B cell (primary cell): Measurements from ENCODE around the gene IQCK. TPM values are rescaled to one million over a fixed set of nuclear protein-coding genes. Genes with fewer than 3 reads are reported as not detected.

Source experiments
- ATAC-seq: fragments of 200-7000 bp; cut with Tn5 transposase; one replicate; pipeline ENCODE4 v1.10.0; 2021; ENCODE audit warnings: low read depth, mild to moderate bottlenecking, moderate number of reproducible peaks, moderate library complexity
- CTCF ChIA-PET: fragments of 350-600 bp; sonication (Branson Sonifier 250); formaldehyde crosslinking; loops from one replicate; lab custom pipeline; 2021; ENCODE audit warnings: antibody characterized with exemption, inconsistent platforms; lab: Charles Lee
- POLR2A ChIA-PET: fragments of 350-600 bp; sonication (Branson Sonifier 250); formaldehyde crosslinking; loops from one replicate; lab custom pipeline; 2021; ENCODE audit warnings: antibody characterized with exemption; lab: Charles Lee
- DNase-seq: peaks from one replicate; pipeline ENCODE4 v3.0.0; 2013
- H2AFZ ChIP-seq: 2 replicates; pipeline ENCODE4 v1.6.1; 2012; ENCODE audit warnings: mild to moderate bottlenecking, low read depth, low read length; ENCODE audit not compliant: insufficient read depth, poor library complexity, severe bottlenecking
- H3K27ac ChIP-seq, 2 donors: 1 replicate in 1 of 2; 2 replicates in 1 of 2; pipeline ENCODE4 v1.5.1; 2012 to 2013; ENCODE audit warnings: low read length in 2 of 2, mild to moderate bottlenecking in 2 of 2, moderate library complexity in 1 of 2
- H3K27me3 ChIP-seq, 4 experiments: fragments of 200-600 bp in 1 of 4; sonication (generic) in 1 of 4; replicated peaks in 1 of 4; 1 replicate in 2 of 4; 2 replicates in 2 of 4; pipeline versions ENCODE4 v1.6.1 to v1.7.0; 2013 to 2016; ENCODE audit warnings: low read length in 3 of 4, mild to moderate bottlenecking in 2 of 4, mixed read lengths in 1 of 4, moderate library complexity in 1 of 4; ENCODE audit not compliant: insufficient read depth in 4 of 4, control insufficient read depth in 3 of 4; ENCODE audit errors: control extremely low read depth in 1 of 4
- H3K36me3 ChIP-seq, 2 experiments: replicated peaks in 1 of 2; 1 replicate in 1 of 2; 2 replicates in 1 of 2; pipeline versions ENCODE4 v1.6.1 to v1.7.1; 2013; ENCODE audit warnings: low read length in 1 of 2; ENCODE audit not compliant: insufficient read depth in 2 of 2, control insufficient read depth in 1 of 2; ENCODE audit errors: control extremely low read depth in 1 of 2, extremely low read depth in 1 of 2
- H3K4me1 ChIP-seq, 2 donors: fragments of 200-600 bp in 1 of 2; sonication (generic) in 1 of 2; 1 replicate in 1 of 2; 2 replicates in 1 of 2; pipeline versions ENCODE4 v1.5.1 to v1.6.1; 2013 to 2017; ENCODE audit warnings: low read length in 2 of 2; ENCODE audit not compliant: control insufficient read depth in 2 of 2, insufficient read depth in 2 of 2
- H3K4me2 ChIP-seq: replicated peaks from 2 replicates; pipeline ENCODE3; 2012; ENCODE audit warnings: mild to moderate bottlenecking, low read depth, low read length; ENCODE audit not compliant: poor library complexity, severe bottlenecking
- H3K4me3 ChIP-seq, 5 experiments: fragments of 200-600 bp in 1 of 5; sonication (generic) in 1 of 5; 1 replicate in 3 of 5; 2 replicates in 2 of 5; pipeline versions ENCODE4 v1.5.1 to v1.7.0; 2011 to 2016; ENCODE audit warnings: low read length in 4 of 5, mild to moderate bottlenecking in 4 of 5, low read depth in 2 of 5, control low read depth in 1 of 5, moderate library complexity in 1 of 5; ENCODE audit not compliant: insufficient read depth in 1 of 5; ENCODE audit errors: control extremely low read depth in 1 of 5, extremely low read depth in 1 of 5
- H3K79me2 ChIP-seq: fragments of 200-600 bp; sonication (generic); one replicate; pipeline ENCODE4 v1.6.0; 2016; ENCODE audit warnings: low read length; ENCODE audit not compliant: control insufficient read depth, insufficient read depth
- H3K9ac ChIP-seq: fragments of 200-600 bp; sonication (generic); 2 replicates; pipeline ENCODE4 v1.6.1; 2017; ENCODE audit warnings: mild to moderate bottlenecking, low read length, moderate library complexity
- H3K9me3 ChIP-seq, 3 donors: one replicate each; pipeline versions ENCODE4 v1.6.1 to v1.7.1; 2013; ENCODE audit warnings: low read length in 2 of 3; ENCODE audit not compliant: control insufficient read depth in 2 of 3, insufficient read depth in 1 of 3; ENCODE audit errors: control extremely low read depth in 1 of 3
- H4K20me1 ChIP-seq: 2 replicates; pipeline ENCODE4 v1.6.0; 2012; ENCODE audit warnings: mild to moderate bottlenecking, low read length; ENCODE audit not compliant: insufficient read depth, control insufficient read depth, poor library complexity, severe bottlenecking
- H3K27ac Mint-ChIP-seq: one replicate; pipeline ENCODE4 v1.8.0; 2021; ENCODE audit warnings: mixed read lengths
- H3K27me3 Mint-ChIP-seq: one replicate; pipeline ENCODE4 v1.8.0; 2021; ENCODE audit warnings: mixed read lengths
- H3K4me1 Mint-ChIP-seq: one replicate; pipeline ENCODE4 v1.8.0; 2021; ENCODE audit warnings: mixed read lengths
- H3K4me3 Mint-ChIP-seq: one replicate; pipeline ENCODE4 v1.8.0; 2021; ENCODE audit warnings: mixed read lengths
- H3K9me3 Mint-ChIP-seq: one replicate; pipeline ENCODE4 v1.8.0; 2022; ENCODE audit warnings: mixed read lengths; ENCODE audit not compliant: insufficient read depth
- EZH2 ChIP-seq: IDR thresholded peaks from 2 replicates; pipeline ENCODE4 v1.6.1; 2012; ENCODE audit warnings: borderline replicate concordance, low read depth, mild to moderate bottlenecking, moderate library complexity, low read length; ENCODE audit not compliant: insufficient read depth, poor library complexity, severe bottlenecking
- WGBS: methylation state at CpG from one replicate; pipeline ENCODE4 v1.1.5; 2013; ENCODE audit warnings: missing lambda C conversion rate; ENCODE audit not compliant: insufficient coverage; 5-methylcytosine and 5-hydroxymethylcytosine counted together
- intact Hi-C: fragments of 100-400 bp; cut with micrococcal nuclease; formaldehyde crosslinking; loops from one replicate; pipeline ENCODE4 v1.10.0; 2022
- polyA plus RNA-seq: library from polyadenylated mRNA; depleted of rRNA; stranded (reverse); fragments of >200 nt; gene quantifications from 2 replicates; pipeline ENCODE4 v1.2.3, GENCODE V29; 2012
- total RNA-seq, 2 donors: library from RNA; stranded (reverse); fragments of 120-200 nt in 1 of 2; gene quantifications; 1 replicate in 1 of 2; 2 replicates in 1 of 2; pipeline versions ENCODE4 v1.2.3 to v1.2.4, GENCODE V29; 2013 to 2022
- TF ChIP-seq, protein P1 (sequence below): fragments of 200-600 bp; IDR thresholded peaks from one replicate; pipeline ENCODE4 v1.8.0; 2022; ENCODE audit warnings: antibody characterized with exemption, mild to moderate bottlenecking

IQCK gene
- total and polyA plus RNA-seq, 2 donors (not counting 1 experiment from before 2014, with no cell fraction given) = 1.00 to 3.0 TPM

DNA sequence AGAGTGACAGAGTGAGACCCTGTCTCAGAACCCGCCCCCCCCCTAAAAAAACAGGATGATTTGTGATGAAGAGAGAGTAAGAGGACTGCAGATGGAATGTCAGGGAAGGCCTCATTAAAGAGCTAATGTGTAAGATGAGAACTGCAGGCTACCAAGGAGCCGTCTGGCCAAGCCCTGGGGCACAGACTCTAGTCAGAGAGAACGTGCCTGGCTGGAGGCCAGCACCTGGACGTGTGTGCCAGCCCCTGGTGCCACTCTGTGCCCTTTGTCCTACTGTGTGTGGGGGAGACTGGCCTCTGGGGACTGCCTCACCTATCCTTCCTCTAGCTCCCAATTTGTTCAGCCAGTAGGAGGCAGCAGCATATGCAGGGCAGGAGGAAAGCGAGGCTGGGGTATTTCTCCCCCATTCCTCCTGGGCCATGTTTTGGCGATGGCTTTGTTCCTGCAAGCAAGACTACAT is 37.2 kb upstream of the IQCK start:
- Histone ChIP-seq H3K27me3 (no peaks in the 10 kb centered on the region), H3K36me3 (peaks cover 4 to 49% of the 10 kb centered on the region in 2 experiments), H3K4me3 (no peak overlapping the region), H2AFZ (no peak overlapping the region), H3K9ac (no peak overlapping the region), H3K9me3 (peaks cover 0 to 13% (median 8%) of the 10 kb centered on the region in 3 donors), H3K79me2 (no peaks in the 10 kb centered on the region), H3K4me2 (no peak overlapping the region), H3K4me1 (no peaks in the 10 kb centered on the region), H3K27ac (no peak overlapping the region), H4K20me1 (no peaks in the 10 kb centered on the region)
- H3K4me3 Mint-ChIP-seq = no peak overlapping the region
- 92% methylated on average over 4 of the region's 6 CpGs for WGBS
- CTCF ChIA-PET = no interaction called here
- no peaks in the 10 kb centered on the region for H3K4me1 Mint-ChIP-seq
- POLR2A ChIA-PET = no interaction called here
- ATAC-seq = no peak
- DNase-seq = no peak
- intact Hi-C loops = no loop called here
- no peak overlapping the region for H3K27ac Mint-ChIP-seq
- no peaks in the 10 kb centered on the region for H3K27me3 Mint-ChIP-seq
- peaks cover 7% of the 10 kb centered on the region for H3K9me3 Mint-ChIP-seq
- no peak for TF ChIP-seq EZH2
- TF ChIP-seq, protein P1, sequence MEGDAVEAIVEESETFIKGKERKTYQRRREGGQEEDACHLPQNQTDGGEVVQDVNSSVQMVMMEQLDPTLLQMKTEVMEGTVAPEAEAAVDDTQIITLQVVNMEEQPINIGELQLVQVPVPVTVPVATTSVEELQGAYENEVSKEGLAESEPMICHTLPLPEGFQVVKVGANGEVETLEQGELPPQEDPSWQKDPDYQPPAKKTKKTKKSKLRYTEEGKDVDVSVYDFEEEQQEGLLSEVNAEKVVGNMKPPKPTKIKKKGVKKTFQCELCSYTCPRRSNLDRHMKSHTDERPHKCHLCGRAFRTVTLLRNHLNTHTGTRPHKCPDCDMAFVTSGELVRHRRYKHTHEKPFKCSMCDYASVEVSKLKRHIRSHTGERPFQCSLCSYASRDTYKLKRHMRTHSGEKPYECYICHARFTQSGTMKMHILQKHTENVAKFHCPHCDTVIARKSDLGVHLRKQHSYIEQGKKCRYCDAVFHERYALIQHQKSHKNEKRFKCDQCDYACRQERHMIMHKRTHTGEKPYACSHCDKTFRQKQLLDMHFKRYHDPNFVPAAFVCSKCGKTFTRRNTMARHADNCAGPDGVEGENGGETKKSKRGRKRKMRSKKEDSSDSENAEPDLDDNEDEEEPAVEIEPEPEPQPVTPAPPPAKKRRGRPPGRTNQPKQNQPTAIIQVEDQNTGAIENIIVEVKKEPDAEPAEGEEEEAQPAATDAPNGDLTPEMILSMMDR = no peak

DNA sequence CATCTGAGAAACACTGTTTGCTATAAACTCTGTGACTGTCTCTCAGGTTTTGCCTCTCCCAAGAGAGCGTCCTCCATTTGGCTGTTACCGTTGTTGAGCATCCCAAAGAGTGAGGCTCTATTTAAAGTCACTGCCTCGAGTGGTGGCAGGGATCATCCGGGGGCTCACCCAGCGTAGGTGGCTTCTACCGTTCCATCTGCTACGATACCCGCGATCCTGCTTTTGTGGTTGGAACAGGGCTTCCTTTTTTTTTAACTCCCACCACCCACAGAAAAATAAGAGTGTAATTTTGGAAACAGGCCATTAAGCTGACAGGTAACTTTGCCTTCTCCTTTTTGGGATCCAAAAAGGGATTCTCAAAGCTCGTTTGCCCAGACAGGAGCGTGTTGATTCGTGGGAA is 36.4 kb upstream of the IQCK start:
- no peak for DNase-seq
- TF ChIP-seq, protein P1 = no peak
- no peak for TF ChIP-seq EZH2
- peaks cover 7% of the 10 kb centered on the region for H3K9me3 Mint-ChIP-seq
- H3K27ac ChIP-seq = no peak overlapping the region
- H3K4me2 ChIP-seq = no peak overlapping the region
- H3K27me3 Mint-ChIP-seq = no peaks in the 10 kb centered on the region
- peaks cover 0 to 13% (median 8%) of the 10 kb centered on the region in 3 donors for H3K9me3 ChIP-seq
- intact Hi-C loops = no loop called here
- H3K4me3 ChIP-seq = no peak overlapping the region
- no peak overlapping the region for H3K9ac ChIP-seq
- no peak overlapping the region for H2AFZ ChIP-seq
- CTCF ChIA-PET = interaction anchor here (1.3 kb wide), 1 partner anchor 8 kb away, joined by 3 read pairs; no protein-coding TSS in a partner anchor
- H4K20me1 ChIP-seq = no peaks in the 10 kb centered on the region
- H3K27ac Mint-ChIP-seq = no peak overlapping the region
- H3K4me3 Mint-ChIP-seq = no peak overlapping the region
- H3K27me3 ChIP-seq = no peaks in the 10 kb centered on the region
- peaks cover 4 to 52% of the 10 kb centered on the region in 2 experiments for H3K36me3 ChIP-seq
- H3K4me1 ChIP-seq = no peaks in the 10 kb centered on the region
- POLR2A ChIA-PET = no interaction called here
- ATAC-seq = no peak
- no peaks in the 10 kb centered on the region for H3K4me1 Mint-ChIP-seq
- WGBS = 76% methylated on average over 12 of the region's 12 CpGs
- H3K79me2 ChIP-seq = no peaks in the 10 kb centered on the region
